HepG2 (cell line): ENCODE measurements around the gene B4GALT3. TPM values are rescaled to one million over a fixed set of nuclear protein-coding genes. Genes with fewer than 3 reads are reported as not detected.
A peak's percentile ranks its signal among the peaks of the same experiment; 100 is the strongest.

Experiments
- BRCA1 ChIP-seq: sonication (generic); formaldehyde crosslinking; IDR thresholded peaks from 2 replicates; pipeline ENCODE4 v1.4.0; 2020; ENCODE audit warnings: missing genetic modification reagents
- FOXJ3 ChIP-seq: sonication (generic); formaldehyde crosslinking; IDR thresholded peaks from 2 replicates; pipeline ENCODE4 v1.4.0; 2020; ENCODE audit warnings: missing genetic modification reagents, mild to moderate bottlenecking, borderline replicate concordance
- FOXK2 ChIP-seq: fragments of 450-650 bp; IDR thresholded peaks from 2 replicates; pipeline ENCODE4 v1.6.1; 2016
- GATA4 ChIP-seq: sonication (generic); IDR thresholded peaks from 2 replicates; pipeline ENCODE4 v1.6.1; 2016; ENCODE audit warnings: antibody characterized with exemption, low read depth, borderline replicate concordance
- ISX ChIP-seq: sonication (generic); formaldehyde crosslinking; conservative IDR thresholded peaks from 2 replicates; pipeline ENCODE4 v1.5.0; 2020; ENCODE audit warnings: missing genetic modification reagents
- MEF2D ChIP-seq: sonication (generic); formaldehyde crosslinking; IDR thresholded peaks from 2 replicates; pipeline ENCODE4 v1.5.1; 2020; ENCODE audit warnings: mild to moderate bottlenecking, missing genetic modification reagents
- MIER3 ChIP-seq: IDR thresholded peaks from 2 replicates; pipeline ENCODE4 v1.6.1; 2016; ENCODE audit warnings: missing compliant biosample characterization, borderline replicate concordance
- MYC ChIP-seq: sonication (generic); formaldehyde crosslinking; IDR thresholded peaks from 2 replicates; pipeline ENCODE4 v1.9.0; 2021; ENCODE audit warnings: missing genetic modification reagents, borderline replicate concordance
- ONECUT2 ChIP-seq: sonication (generic); formaldehyde crosslinking; IDR thresholded peaks from 2 replicates; pipeline ENCODE4 v1.4.0; 2020; ENCODE audit warnings: missing genetic modification reagents
- PCBP2 ChIP-seq: fragments of 200-400 bp; formaldehyde crosslinking; optimal IDR thresholded peaks from 2 replicates; pipeline ENCODE3; 2018; ENCODE audit warnings: low read length, low read depth; ENCODE audit not compliant: poor library complexity, severe bottlenecking
- SMC3 ChIP-seq: IDR thresholded peaks from 2 replicates; pipeline ENCODE4 v1.6.1; 2011; ENCODE audit warnings: low read length, improper control_type of control experiment
- TRIM24 ChIP-seq: sonication (generic); formaldehyde crosslinking; IDR thresholded peaks from 2 replicates; pipeline ENCODE4 v1.8.0; 2022; ENCODE audit warnings: mild to moderate bottlenecking, missing genetic modification reagents
- ZFX ChIP-seq: sonication (generic); formaldehyde crosslinking; IDR thresholded peaks from 2 replicates; pipeline ENCODE4 v1.4.0; 2020; ENCODE audit warnings: mild to moderate bottlenecking, low read depth, missing genetic modification reagents, moderate library complexity
- ZNF484 ChIP-seq: sonication (generic); formaldehyde crosslinking; IDR thresholded peaks from 2 replicates; pipeline ENCODE4 v1.5.1; 2020; ENCODE audit warnings: mild to moderate bottlenecking, low read depth, missing genetic modification reagents, borderline replicate concordance
- ZNF775 ChIP-seq: sonication (generic); formaldehyde crosslinking; IDR thresholded peaks from 2 replicates; pipeline ENCODE4 v1.4.0; 2020; ENCODE audit warnings: missing genetic modification reagents, mild to moderate bottlenecking, moderate library complexity, borderline replicate concordance
- polyA plus RNA-seq, 8 experiments: library from polyadenylated mRNA; depleted of rRNA in 3 of 8; stranded (reverse) in 7 of 8; unstranded in 1 of 8; fragments of >200 nt; fragmentation: Illumina TruSeq in 4 of 8; extraction: Trizol in 4 of 8; gene quantifications; 2 replicates each; pipeline versions ENCODE4 v1.2.1 to v1.2.3, GENCODE V29; 2011 to 2016; ENCODE audit warnings: low read depth in 4 of 8, missing spikeins in 1 of 8, mixed read lengths in 1 of 8; ENCODE audit not compliant: insufficient read depth in 1 of 8
- total RNA-seq, 5 experiments: library from RNA; depleted of rRNA; stranded (reverse); fragments of >200 nt; fragmentation: Illumina TruSeq; extraction: Trizol; gene quantifications; 2 replicates each; pipeline ENCODE4 v1.2.3, GENCODE V29; 2016; ENCODE audit warnings: low read depth in 1 of 5
- TF ChIP-seq, protein P1 (sequence below): sonication (generic); formaldehyde crosslinking; IDR thresholded peaks from 2 replicates; pipeline ENCODE4 v1.5.1; 2020; ENCODE audit warnings: mild to moderate bottlenecking, missing genetic modification reagents
- TF ChIP-seq, protein P2 (sequence below): sonication (generic); formaldehyde crosslinking; IDR thresholded peaks from 2 replicates; pipeline ENCODE4 v1.5.1; 2020; ENCODE audit warnings: mild to moderate bottlenecking, moderate library complexity, missing genetic modification reagents
- TF ChIP-seq, protein P3 (sequence below): IDR thresholded peaks from 2 replicates; pipeline ENCODE4 v1.6.1; 2016
- TF ChIP-seq, protein P4 (sequence below): sonication (generic); formaldehyde crosslinking; IDR thresholded peaks from 2 replicates; pipeline ENCODE4 v1.5.0; 2020; ENCODE audit warnings: missing genetic modification reagents, mild to moderate bottlenecking, borderline replicate concordance
- TF ChIP-seq, protein P5 (sequence below): sonication (generic); formaldehyde crosslinking; IDR thresholded peaks from 2 replicates; pipeline ENCODE4 v1.4.0; 2020; ENCODE audit warnings: mild to moderate bottlenecking, missing genetic modification reagents

B4GALT3 gene
- total and polyA plus RNA-seq, 2 of the 13 experiments (the other 11 are each of a cell fraction or from before 2014, with no cell fraction given), result 35.6 to 40.4 TPM

DNA sequence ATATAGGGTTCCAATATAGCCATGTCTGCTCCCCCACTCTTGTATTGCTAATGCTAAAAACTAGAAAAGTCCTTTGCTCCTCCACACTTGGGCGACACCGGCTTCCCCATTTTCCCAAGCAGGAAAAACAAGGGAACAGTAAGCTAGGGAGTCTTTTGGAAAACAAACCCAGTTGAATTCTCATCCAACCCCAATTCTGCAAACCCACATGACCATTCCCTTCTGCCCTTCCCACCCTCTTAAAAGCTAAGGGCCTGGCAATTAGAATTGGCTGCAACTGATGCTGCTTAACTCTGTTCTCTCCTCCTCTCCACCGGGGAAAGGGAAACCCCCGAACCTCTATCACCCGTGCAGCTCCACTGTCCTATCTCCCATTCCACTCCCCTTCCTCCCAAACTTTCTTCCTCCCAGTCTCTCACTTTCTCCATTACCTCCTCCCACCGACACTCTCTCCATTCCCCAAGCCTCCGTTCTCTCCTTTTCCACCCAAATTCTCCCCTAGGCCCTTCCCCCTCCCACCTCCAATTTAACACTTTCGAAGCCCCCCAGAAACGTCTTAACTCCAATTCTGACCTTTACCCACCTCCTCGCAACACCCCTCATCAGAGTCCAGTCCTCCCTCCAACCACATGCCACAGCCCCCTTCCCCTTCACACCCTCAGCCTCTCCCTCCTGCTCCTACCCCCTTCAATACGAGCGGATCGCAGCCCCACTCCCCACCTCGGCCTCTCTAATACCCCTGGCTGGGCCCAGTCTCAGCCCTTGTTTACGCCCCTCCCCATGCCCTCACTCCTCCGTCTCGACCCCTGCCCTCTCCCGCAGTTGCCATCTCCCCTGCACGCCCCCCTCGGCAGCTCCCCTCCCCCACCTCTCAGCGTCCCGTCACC lies 45.5 kb downstream of the B4GALT3 start (continued):
- TF ChIP-seq, protein P1, sequence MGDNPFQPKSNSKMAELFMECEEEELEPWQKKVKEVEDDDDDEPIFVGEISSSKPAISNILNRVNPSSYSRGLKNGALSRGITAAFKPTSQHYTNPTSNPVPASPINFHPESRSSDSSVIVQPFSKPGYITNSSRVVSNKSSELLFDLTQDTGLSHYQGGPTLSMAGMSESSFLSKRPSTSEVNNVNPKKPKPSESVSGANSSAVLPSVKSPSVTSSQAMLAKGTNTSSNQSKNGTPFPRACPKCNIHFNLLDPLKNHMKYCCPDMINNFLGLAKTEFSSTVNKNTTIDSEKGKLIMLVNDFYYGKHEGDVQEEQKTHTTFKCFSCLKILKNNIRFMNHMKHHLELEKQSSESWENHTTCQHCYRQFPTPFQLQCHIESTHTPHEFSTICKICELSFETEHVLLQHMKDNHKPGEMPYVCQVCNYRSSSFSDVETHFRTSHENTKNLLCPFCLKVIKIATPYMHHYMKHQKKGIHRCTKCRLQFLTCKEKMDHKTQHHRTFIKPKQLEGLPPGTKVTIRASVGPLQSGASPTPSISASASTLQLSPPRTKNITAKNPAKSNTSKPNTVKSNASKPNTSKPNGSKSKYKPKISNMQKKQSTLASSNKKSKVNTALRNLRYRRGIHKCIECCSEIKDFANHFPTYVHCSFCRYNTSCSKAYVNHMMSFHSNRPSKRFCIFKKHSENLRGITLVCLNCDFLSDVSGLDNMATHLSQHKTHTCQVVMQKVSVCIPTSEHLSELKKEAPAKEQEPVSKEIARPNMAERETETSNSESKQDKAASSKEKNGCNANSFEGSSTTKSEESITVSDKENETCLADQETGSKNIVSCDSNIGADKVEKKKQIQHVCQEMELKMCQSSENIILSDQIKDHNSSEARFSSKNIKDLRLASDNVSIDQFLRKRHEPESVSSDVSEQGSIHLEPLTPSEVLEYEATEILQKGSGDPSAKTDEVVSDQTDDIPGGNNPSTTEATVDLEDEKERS (CRISPR knock-in tag), result no peak
- no peak for TF ChIP-seq MYC (CRISPR knock-in tag)
- TF ChIP-seq ZFX (CRISPR knock-in tag), result no peak
- no peak for TF ChIP-seq MIER3 (CRISPR knock-in tag)
- TF ChIP-seq BRCA1 (CRISPR knock-in tag), result no peak
- no peak for TF ChIP-seq MEF2D (CRISPR knock-in tag)
- no peak for TF ChIP-seq FOXJ3 (CRISPR knock-in tag)
- no peak for TF ChIP-seq ISX (CRISPR knock-in tag)
- no peak for TF ChIP-seq SMC3
- TF ChIP-seq FOXK2, result 0 out of 2 replicates have a peak, but pooled peaks have one; percentile 29
- no peak for TF ChIP-seq TRIM24 (CRISPR knock-in tag)
- no peak for TF ChIP-seq ONECUT2 (CRISPR knock-in tag)
- TF ChIP-seq, protein P2, sequence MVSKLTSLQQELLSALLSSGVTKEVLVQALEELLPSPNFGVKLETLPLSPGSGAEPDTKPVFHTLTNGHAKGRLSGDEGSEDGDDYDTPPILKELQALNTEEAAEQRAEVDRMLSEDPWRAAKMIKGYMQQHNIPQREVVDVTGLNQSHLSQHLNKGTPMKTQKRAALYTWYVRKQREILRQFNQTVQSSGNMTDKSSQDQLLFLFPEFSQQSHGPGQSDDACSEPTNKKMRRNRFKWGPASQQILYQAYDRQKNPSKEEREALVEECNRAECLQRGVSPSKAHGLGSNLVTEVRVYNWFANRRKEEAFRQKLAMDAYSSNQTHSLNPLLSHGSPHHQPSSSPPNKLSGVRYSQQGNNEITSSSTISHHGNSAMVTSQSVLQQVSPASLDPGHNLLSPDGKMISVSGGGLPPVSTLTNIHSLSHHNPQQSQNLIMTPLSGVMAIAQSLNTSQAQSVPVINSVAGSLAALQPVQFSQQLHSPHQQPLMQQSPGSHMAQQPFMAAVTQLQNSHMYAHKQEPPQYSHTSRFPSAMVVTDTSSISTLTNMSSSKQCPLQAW, result no peak
- no peak for TF ChIP-seq ZNF484 (CRISPR knock-in tag)
- TF ChIP-seq ZNF775 (CRISPR knock-in tag), result peak; percentile 95; the same call in 1 of the 2 replicates
- TF ChIP-seq, protein P3, sequence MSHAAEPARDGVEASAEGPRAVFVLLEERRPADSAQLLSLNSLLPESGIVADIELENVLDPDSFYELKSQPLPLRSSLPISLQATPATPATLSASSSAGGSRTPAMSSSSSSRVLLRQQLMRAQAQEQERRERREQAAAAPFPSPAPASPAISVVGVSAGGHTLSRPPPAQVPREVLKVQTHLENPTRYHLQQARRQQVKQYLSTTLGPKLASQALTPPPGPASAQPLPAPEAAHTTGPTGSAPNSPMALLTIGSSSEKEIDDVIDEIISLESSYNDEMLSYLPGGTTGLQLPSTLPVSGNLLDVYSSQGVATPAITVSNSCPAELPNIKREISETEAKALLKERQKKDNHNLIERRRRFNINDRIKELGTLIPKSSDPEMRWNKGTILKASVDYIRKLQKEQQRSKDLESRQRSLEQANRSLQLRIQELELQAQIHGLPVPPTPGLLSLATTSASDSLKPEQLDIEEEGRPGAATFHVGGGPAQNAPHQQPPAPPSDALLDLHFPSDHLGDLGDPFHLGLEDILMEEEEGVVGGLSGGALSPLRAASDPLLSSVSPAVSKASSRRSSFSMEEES (CRISPR knock-in tag), result no peak
- TF ChIP-seq, protein P4, sequence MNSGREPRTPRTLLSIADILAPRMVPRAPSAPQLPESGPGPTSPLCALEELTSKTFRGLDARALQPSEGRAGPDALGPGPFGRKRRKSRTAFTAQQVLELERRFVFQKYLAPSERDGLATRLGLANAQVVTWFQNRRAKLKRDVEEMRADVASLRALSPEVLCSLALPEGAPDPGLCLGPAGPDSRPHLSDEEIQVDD (CRISPR knock-in tag), result no peak
- TF ChIP-seq, protein P5, sequence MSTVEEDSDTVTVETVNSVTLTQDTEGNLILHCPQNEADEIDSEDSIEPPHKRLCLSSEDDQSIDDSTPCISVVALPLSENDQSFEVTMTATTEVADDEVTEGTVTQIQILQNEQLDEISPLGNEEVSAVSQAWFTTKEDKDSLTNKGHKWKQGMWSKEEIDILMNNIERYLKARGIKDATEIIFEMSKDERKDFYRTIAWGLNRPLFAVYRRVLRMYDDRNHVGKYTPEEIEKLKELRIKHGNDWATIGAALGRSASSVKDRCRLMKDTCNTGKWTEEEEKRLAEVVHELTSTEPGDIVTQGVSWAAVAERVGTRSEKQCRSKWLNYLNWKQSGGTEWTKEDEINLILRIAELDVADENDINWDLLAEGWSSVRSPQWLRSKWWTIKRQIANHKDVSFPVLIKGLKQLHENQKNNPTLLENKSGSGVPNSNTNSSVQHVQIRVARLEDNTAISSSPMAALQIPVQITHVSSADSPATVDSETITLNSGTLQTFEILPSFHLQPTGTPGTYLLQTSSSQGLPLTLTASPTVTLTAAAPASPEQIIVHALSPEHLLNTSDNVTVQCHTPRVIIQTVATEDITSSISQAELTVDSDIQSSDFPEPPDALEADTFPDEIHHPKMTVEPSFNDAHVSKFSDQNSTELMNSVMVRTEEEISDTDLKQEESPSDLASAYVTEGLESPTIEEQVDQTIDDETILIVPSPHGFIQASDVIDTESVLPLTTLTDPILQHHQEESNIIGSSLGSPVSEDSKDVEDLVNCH (CRISPR knock-in tag), result no peak
- no peak for TF ChIP-seq GATA4
- peak; percentile 43 for TF ChIP-seq PCBP2
